Activated CD4-positive, alpha-beta T cell treated with anti-CD3 and anti-CD28 coated beads, Interleukin-2, amount 50 U/mL, for 1 hour (primary cell): ENCODE measurements around the gene SLC22A5.

ENCODE experiments used
- DNase-seq: peaks from one replicate; pipeline ENCODE4 v3.0.0-alpha.2; 2020

The SLC22A5 gene

DNA sequence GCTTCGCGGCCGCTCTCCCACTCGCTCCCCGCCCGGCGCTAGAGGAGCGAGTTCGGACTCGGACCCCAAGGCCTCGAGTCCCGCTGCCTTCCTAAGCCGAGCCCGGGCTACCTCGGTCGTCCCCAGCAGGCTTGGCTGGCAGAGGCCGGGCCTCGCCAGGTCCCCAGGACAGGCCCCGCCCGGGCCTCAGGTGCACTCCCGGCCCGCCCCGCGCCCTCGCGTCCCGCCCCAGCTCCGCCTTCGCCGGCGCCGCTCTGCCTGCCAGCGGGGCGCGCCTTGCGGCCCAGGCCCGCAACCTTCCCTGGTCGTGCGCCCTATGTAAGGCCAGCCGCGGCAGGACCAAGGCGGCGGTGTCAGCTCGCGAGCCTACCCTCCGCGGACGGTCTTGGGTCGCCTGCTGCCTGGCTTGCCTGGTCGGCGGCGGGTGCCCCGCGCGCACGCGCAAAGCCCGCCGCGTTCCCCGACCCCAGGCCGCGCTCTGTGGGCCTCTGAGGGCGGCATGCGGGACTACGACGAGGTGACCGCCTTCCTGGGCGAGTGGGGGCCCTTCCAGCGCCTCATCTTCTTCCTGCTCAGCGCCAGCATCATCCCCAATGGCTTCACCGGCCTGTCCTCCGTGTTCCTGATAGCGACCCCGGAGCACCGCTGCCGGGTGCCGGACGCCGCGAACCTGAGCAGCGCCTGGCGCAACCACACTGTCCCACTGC, at the start of gene SLC22A5:
Gene SLC22A5 (plus strand): TSS at position 237 of the 707 bp plus-strand sequence. CDS start 263 bp downstream, at position 500.
- peak; percentile 70 for DNase-seq

DNA sequence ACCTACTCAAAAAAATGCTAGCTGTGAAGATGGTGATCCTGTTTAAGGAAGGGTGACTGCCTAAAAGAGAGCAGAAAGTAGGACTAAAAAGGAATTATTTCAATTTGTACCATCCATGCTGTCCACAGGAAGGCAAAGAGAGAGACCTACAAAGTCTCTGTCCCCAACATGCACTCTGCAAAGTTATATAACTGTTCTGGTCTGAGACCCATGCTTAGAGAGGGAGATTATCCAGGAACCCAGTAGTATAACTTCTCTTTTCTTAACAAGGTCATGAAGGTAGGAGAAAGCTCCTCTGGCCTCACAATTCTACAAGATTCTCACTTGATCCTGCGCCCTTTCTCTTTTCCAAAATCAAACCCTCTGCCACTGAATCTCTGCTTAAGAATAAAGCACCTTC, 49.5 kb upstream of the SLC22A5 start:
- DNase-seq, result no peak

DNA sequence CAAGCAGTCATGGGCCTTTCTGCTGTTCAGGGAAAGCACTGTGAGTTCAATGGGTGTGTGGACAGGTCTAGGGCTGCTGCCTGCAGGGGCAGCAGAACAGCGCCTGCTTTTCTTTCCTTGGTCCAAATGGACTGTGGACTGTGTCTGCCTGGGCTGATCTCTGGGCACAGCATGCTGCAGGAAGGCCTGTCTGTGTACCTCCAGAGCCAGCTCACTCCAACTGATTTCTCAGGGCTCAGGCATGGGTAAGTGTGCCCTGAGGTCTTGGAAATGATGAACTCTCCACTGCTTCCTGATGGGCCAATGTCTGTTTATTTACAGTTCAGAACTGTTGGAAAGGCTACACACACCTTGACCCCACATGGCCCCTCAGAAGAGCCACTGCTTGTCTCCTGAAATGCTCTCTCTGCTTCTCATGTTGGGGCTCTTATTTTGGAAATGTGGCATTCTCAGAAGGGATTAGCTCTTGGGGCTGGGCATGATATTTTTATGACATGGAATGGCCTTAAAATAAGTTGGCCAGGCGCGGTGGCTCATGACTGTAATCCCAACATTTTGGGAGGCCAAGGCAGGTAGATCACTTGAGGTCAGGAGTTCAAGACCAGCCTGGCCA, 48.3 kb upstream of the SLC22A5 start:
- no peak for DNase-seq

DNA sequence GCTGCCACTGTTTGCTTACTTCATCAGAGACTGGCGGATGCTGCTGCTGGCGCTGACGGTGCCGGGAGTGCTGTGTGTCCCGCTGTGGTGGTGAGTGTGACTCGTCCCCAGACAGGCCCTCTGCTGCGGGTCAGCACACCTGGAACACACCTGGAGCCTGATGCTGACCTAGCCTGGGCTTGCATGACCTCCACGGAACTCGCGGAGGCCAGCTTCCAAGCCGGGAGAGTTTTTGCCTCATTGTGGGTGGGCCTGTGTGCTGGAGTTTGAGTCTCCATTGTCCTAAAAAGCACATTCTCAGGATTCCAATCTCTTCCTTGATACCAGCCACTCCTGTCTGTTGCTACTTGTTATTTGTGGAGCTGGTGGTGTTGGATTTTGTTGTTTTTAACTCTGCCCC, 47.2 kb upstream of the SLC22A5 start:
- no peak for DNase-seq

DNA sequence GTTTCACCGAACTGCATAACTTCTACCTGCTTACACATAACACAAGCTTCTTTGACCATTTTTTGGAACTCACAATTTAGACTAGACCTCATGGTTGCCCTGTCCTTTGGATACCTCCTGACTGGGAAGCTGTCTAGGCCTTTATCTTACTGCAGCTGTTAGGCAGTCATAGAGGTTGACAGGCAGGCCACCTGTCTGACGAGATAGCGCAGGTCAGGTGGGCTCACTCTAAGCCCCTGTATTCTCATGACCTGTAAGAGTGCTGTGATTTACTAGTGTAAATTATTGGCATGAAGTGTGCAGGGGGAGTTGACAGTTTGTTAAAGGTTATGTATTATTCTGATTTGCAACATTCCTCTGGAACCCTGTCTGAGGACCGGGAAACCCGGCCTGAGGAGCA, 46.3 kb upstream of the SLC22A5 start:
- DNase-seq, result no peak

DNA sequence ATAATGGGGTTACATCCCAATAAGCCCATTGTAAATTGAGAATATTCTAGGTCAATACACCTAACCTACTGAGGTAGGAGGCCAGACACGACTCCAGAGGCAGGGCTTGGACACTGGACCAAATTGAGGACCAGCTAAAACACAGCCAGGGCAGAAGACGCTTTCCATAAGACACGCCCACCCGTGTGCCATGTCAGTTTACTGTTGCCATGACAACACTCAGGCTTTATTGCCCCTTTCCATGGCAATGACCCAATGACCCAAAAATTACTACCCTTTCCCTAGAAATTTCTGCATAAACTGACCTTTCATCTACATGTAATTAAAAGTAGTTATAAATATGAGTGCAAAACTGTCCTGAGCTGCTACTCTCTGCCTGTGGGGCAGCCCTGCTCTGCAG, 43.8 kb upstream of the SLC22A5 start:
- no peak for DNase-seq

DNA sequence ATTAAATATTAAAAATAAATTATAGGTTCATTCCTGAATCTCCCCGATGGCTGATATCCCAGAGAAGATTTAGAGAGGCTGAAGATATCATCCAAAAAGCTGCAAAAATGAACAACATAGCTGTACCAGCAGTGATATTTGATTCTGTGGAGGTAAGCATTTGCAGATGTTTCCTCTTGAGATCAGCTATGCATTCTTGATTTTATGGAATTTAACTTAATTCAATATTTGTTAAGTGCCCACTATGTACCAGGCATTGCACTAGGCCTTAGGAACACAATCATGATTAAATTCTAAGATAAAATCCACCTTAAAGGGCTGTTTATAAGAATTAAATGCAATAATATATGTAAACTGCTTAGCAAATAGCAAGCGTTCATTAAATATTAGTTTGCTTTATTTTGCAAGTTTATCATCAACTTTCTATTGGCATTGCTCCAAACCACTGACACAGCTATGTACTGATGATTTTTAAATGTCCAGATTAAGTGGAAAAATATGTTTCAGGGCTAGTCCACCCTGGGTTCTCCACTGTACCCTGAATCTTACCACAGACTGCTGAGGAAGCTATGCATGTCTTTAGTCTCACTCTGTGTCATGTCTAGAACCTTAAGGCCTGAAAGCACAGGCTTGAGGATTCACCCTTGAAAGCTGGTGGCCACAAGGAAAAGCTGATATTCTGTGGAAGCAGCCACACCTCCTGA, 42.1 kb upstream of the SLC22A5 start:
- no peak for DNase-seq

DNA sequence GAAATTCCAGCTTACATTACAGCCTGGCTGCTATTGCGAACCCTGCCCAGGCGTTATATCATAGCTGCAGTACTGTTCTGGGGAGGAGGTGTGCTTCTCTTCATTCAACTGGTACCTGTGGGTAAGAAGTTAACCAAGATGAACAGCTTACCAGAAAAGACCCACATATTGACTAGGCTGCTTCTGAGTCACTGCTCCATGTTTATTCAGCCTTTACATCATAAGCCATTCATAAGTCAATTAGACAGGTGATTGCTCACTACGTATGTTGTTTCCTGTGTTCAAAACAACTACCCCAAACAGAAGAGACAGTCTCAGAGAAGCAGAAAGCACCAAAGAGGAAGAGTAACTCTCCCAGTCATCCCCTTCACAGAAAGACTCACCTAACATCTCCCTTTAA, 34.7 kb upstream of the SLC22A5 start:
- DNase-seq, result no peak

DNA sequence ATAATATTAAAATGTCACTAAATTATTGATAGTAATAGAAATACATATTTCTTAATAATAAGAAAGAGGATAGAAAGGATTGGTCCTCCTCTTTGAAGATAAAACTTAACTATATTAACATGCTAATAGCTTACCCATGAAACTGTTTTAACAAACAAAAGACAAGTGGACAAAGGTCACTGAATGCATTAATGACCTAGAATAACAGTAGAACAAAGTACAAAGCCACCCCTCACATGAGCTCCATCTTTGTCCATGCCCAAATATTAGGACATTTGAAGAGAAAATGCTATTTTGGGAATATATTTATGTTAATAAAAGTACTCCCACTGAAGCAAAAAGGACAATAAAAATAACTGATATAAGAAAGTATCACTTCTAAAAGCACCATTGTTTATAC, 34.1 kb upstream of the SLC22A5 start:
- DNase-seq, result no peak

DNA sequence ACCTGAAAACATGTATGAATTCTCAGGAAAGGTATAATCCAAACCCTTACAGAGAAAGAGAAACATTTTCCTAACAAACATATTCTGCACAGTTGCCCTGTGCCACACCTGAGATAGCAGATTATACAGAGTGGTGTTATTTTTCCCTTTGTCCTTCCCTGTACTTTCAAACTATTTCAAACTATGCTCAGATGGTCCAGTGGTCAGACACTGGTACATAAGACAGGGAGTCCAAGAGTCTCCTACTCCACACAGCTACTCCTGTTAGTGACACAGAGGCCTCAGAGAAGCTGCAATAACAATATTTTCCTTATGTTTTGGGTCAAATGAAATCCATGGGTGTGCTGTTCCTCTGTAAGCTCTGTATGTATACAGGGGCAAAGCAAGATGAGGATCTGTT, 30.0 kb upstream of the SLC22A5 start:
- no peak for DNase-seq

DNA sequence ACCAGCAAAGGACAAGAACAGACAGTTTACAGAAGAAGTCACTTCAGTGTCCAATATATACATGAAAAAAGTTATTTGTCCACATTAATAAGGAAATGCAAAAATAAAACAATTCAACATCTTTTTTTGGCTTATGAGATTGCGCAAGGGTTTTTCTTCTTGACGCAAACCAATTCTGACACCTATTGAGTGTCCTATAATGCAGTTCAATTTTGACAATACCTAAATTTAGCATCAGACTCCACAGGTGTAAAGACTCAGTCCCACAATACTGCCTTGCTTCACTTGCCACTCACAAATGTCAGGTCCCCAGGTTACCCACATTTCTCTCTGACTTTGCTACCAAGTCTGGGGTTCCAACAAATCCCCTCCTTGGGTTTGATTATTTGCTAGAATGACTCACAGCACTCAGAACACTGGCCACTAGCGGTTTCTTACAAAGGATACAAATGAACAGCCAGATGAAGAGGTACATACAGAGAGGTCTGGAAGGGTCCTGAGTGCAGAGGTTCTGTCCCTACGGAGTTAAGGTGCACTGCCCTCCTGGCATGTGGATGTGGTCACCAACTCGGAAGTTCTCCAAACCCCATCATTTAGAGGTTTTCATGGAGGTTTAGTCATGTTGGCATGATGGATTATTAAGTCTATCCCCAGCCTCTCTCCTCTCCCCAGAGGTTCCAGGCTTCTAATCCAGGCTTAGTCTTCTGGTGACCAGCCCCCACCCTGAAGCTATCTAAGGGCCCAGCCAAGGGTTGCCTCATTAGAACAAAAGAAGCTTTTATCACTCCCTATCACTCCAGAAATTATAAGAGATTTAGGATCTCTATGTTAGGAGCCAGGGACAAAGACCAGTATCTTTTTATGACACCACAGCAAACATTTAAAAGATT, 27.0 kb upstream of the SLC22A5 start:
- DNase-seq, result no peak

DNA sequence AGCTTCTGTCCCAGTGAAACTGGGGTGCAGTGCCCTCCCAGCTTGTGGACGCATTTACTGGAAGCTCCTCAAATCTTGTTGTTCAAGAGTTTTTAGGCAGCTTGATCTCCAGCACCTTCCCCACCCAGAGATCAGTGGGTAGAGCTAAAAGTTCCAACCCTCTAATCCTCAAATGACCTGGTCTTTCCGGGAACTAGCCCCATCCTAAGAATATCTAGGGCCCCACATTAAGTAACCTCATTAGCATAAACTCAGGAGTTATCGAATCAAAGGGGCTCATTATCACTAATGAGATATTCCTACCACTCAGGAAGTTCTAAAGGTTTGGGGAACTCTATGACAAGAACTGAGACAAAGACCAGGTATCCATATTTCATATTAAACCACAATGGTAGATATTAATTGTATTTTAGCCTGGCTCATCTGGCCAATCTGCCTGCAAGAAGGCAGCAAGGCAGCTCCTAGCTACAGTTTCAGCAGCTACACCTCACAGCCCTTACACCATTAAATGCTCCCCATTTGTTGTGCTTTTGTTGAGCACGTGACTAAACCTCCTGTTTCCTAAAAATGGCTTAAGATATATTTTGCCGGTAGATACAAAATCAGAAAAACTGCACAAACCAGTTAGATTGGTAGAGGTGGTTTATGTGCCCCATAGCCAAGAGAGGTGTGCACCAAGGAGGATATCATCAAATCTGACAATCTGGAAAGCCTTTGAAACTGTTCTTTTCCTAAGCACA, 24.6 kb upstream of the SLC22A5 start:
- DNase-seq, result no peak

DNA sequence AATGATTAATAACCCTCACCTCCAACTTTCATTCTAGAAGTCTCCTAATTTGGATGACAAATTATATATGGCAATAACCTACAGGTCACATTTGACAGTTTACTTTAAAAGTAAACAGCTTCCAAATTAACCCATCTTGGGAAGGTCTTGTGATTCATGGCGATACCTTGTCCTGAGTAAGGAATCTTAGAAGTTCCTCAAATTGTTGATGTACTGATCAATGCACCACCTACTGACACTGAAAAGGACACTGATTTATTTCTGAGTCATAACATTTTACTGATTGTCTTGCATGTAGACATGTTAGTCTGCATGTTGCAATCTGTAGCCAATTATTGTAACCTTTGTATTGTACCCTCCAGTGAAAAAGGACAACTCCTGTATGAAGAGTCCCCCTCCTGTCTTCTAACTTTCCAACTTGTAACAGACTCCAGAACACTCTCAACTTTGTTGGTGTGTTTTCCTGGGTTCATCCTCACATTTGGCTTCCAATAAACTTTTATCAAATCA, 16.0 kb upstream of the SLC22A5 start:
- no peak for DNase-seq

DNA sequence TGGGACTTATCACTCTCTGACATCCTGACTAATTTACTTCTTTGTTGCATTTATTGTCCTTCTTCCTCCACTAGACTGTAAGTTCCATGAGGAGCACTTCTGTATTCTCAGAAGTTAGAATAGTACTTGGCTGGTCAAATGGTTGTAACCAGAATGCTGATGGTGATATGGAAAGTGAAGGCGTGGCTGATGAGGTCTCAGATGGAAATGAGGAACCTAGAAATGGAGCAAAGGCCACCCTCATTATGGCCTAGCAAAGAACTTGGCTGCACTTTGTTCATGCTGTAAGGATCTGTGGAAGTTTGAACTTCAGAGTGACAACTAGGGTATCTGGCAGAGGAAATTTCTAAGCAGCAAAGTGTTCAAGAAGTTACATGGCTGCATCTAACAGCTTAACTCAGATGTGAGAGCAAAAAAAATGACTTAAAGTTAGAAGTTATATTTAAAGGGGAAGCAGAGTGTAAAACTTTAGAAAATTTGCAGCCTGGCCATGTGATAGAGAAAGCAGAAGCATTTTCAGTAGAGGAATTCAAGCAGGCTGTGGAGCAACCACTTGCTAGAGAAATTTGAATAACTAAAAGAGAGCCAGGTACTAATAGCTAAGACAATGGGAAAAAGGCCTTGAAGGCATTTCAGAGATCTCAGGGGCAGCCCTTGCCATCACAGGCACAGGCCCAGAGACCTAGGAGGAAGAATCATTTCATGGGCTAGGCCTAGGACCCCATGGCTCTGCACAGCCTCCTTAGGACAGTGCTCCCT, 14.9 kb upstream of the SLC22A5 start:
- DNase-seq, result no peak

DNA sequence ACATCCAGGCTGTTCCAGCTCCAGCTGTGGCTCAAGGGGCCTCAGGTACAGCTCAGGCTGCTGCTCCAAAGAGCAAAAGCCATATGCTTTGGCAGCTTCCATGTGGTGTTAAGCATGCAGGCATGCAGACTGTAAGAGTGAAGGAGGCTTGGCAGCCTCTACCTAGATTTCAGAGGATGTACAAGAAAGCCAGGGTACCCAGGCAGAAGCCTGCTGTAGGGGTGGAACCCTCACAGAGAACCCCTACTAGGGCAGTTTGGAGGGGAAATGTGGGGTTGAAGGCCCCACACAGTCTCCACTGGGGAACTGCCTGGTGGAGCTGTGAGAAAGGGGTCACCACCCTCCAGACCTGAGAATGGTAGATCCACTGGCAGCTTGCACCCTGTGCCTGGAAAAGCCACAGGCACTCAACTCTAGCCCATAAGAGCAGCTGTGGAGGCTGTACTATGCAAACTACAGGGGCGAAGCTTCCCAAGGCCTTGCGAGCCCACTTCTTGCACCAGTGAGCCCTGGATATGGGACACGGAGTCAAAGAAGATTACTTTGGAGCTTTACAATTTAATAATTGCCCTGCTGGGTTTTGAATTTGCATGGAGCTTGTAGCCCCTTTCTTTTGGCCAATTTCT, 14.3 kb upstream of the SLC22A5 start:
- no peak for DNase-seq

DNA sequence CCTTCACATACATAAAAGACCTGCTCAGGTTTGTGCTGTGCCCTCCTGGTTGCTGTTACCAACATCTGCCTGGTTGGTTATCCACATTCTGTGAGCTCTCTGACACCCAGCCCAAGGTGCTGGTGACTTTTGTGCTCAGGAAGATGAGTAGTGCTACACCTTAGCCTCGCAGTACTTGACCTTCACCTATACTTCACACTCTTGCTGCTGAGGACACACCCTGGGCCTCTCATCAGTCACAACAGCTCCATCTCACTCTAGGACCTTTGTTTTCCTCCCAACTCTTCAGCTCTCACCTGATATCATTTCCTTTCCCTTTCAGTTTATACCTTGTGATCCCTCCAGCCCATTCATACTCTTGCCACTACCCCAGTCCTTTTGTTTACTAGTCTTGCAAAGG, 10.7 kb upstream of the SLC22A5 start:
- DNase-seq, result no peak

DNA sequence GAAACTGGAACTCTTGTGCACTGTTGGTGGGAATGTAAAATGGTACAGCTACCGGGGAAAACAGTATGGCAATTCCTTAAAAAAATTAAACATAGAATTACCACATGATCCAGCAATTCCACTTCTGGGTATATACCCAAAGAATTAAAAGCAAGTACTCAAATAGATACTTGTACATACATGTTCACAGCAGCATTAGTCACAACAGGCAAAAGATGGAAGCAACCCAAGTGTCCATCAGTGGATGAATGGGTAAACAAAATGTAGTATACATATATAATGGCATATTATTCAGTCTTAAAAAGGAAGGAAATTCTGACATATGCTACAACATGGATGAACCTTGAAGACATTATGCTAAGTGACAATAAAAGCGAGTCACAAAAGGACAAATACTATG, 7.4 kb upstream of the SLC22A5 start:
- DNase-seq, result no peak

DNA sequence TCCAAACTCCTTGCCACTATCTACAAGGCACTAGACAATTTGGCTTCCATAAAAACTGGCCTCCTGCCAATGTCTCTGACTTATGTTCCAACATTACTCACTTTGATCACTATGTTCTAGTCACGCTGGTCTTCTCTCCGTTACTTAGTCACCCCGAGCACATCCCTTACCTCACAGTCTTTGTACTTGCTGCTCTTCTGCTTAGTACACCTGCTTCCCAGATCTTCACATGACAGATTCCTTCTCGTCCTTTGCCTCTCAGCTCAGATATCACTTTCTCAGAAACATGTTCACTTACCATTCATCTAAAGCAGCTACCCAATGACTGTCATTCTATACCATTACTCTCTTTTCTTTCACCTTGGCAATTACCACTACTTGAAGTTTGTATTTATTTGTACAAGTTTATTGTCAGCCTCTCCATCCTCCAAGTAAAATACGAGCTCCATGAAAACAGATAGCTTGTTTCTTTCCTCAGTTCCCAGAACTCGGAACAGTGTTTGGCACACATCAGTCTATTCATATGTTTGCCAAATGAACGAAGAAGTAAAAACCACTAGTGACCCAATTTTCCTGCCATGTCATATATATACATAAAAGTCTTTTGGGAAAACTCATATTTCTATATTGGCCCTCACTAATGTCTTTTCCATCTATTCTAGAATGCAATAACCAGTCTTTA, 5.9 kb upstream of the SLC22A5 start:
- DNase-seq, result no peak

DNA sequence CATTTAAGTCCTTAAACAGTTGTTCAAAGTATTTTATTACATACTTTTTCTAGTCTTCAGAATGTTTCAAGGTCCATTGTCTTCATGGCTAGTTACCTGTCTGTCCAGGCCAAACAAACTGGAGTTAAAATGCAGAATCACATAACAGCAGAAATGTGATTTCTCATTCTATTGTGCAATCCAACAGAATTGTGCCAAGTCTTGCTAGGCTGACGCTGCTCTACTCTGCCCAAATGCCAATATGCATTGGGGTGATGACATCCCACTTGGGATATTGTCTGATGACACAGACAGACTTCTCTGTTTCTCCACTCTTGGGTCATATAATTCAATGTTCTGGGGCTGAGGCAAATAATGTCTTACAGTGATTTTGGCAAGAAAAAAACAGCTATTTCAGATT, 5.2 kb upstream of the SLC22A5 start:
- DNase-seq, result no peak

DNA sequence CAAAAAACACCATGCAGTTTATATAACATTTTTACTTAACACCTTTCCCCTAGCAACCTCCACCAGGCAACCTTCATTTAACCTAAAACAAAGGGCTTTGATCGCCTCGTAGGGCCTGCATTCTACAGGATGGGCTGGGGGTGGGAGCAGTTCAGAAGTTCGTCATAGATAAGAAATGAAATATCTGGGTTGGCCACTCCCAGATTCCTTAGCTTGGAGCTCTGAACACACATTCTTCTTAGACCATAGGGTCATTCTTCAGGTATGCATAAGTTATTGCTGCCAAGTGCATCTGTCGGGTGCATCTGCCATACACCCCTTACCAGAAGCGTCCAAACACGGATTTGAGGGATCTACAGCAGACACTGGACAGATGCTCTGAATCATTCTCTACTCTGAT, 4.3 kb upstream of the SLC22A5 start:
- DNase-seq, result no peak
